Mesodermal cell (in vitro differentiated cells): ENCODE data around the gene ICE2.
A peak's percentile ranks its signal among the peaks of the same experiment; 100 is the strongest.
"Not testable (repeated sequence)": the region's sequence is repeated elsewhere in the genome, so short reads cannot be mapped to it uniquely, and the experiment has no call there.

Experiments used
- H3K27ac ChIP-seq: 2 replicates; pipeline ENCODE4 v1.7.0; 2013; ENCODE audit warnings: mild to moderate bottlenecking, low read depth, low read length, moderate library complexity; ENCODE audit not compliant: severe bottlenecking
- H3K36me3 ChIP-seq: 2 replicates; pipeline ENCODE4 v1.7.1; 2013; ENCODE audit warnings: mild to moderate bottlenecking, low read length, moderate library complexity; ENCODE audit not compliant: control insufficient read depth, insufficient read depth
- H3K4me1 ChIP-seq: one replicate; pipeline ENCODE4 v1.7.1; 2013; ENCODE audit warnings: mild to moderate bottlenecking, low read length; ENCODE audit not compliant: insufficient read depth, control insufficient read depth, poor library complexity, severe bottlenecking
- H3K4me3 ChIP-seq: 2 replicates; pipeline ENCODE4 v1.7.0; 2013; ENCODE audit warnings: low read length, control low read depth, mild to moderate bottlenecking; ENCODE audit not compliant: insufficient read depth, poor library complexity, severe bottlenecking; ENCODE audit errors: extremely low read depth
- H3K9me3 ChIP-seq: 2 replicates; pipeline ENCODE4 v1.7.1; 2013; ENCODE audit warnings: mild to moderate bottlenecking, low read length, moderate library complexity; ENCODE audit not compliant: control insufficient read depth
- WGBS, 2 experiments: methylation state at CpG; one replicate each; pipeline ENCODE4 v1.1.5; 2013; ENCODE audit warnings: missing lambda C conversion rate in 2 of 2; ENCODE audit not compliant: insufficient coverage in 2 of 2; 5-methylcytosine and 5-hydroxymethylcytosine counted together

ICE2 gene

GRCh38 chr15:60406513-60407414 is 72.2 kb downstream of the ICE2 start:
- Histone ChIP-seq H3K36me3 (no peaks in the 10 kb centered on the region), H3K27ac (peak overlapping the region; percentile 76), H3K9me3 (no peaks in the 10 kb centered on the region), H3K4me1 (peaks cover 28% of the 10 kb centered on the region), H3K4me3 (no peak overlapping the region)
- WGBS, 2 experiments: no CpG with 5 or more reads among the region's 2 CpGs

GRCh38 chr15:60405399-60405798 is 73.5 kb downstream of the ICE2 start:
- H3K9me3 ChIP-seq: no peaks in the 10 kb centered on the region
- H3K36me3 ChIP-seq: no peaks in the 10 kb centered on the region
- no peak overlapping the region for H3K4me3 ChIP-seq
- WGBS, 2 experiments: 100% methylated on average over 1 of the region's 2 CpGs
- no peak overlapping the region for H3K27ac ChIP-seq
- peaks cover 35% of the 10 kb centered on the region for H3K4me1 ChIP-seq

GRCh38 chr15:60404351-60404750 is 74.6 kb downstream of the ICE2 start:
- H3K4me3 ChIP-seq, H3K9me3 ChIP-seq, H3K27ac ChIP-seq, H3K36me3 ChIP-seq: not testable (repeated sequence)
- peaks cover 45% of the 10 kb centered on the region for H3K4me1 ChIP-seq
- 89 to 92% methylated on average over 7 to 11 of the region's 12 CpGs for WGBS, 2 experiments

GRCh38 chr15:60400944-60401343 is 78.0 kb downstream of the ICE2 start:
- Histone ChIP-seq H3K4me1 (peaks cover 27% of the 10 kb centered on the region), H3K36me3 (peaks cover 7% of the 10 kb centered on the region), H3K27ac (no peak overlapping the region), H3K4me3 (no peak overlapping the region), H3K9me3 (no peaks in the 10 kb centered on the region)
- 0 to 29% methylated on average over 1 to 3 of the region's 3 CpGs for WGBS, 2 experiments

GRCh38 chr15:60399931-60400330 is 79.0 kb downstream of the ICE2 start:
- WGBS, 2 experiments: no CpG with 5 or more reads among the region's 1 CpG
- Histone ChIP-seq H3K9me3 (no peaks in the 10 kb centered on the region), H3K4me3 (no peak overlapping the region), H3K36me3 (peaks cover 17% of the 10 kb centered on the region), H3K27ac (peak overlapping the region; percentile 97), H3K4me1 (peaks cover 36% of the 10 kb centered on the region)

- H3K9me3 ChIP-seq: no peaks in the 10 kb centered on the region
Observed at GRCh38 chr15:60399246-60399915, 79.6 kb downstream of the ICE2 start.

GRCh38 chr15:60397772-60398445 is 81.0 kb downstream of the ICE2 start, which contains the start of gene ANXA2:
Gene ANXA2, minus strand, starts transcription at chr15:60397986. Its CDS starts 11,911 bp downstream, at chr15:60386075.
- Histone ChIP-seq H3K4me3 (peak within 1 kb of the TSS; percentile 91), H3K27ac (peak within 1 kb of the TSS; percentile 97), H3K36me3 (peaks cover 26% of the 10 kb centered on the region), H3K4me1 (peaks cover 56% of the 10 kb centered on the region), H3K9me3 (no peaks in the 10 kb centered on the region)
- WGBS, 2 experiments: 0 to 1% methylated on average over 19 to 34 of the region's 53 CpGs

More at GRCh38 chr15:60399246-60399915, 79.6 kb downstream of the ICE2 start:
- Histone ChIP-seq H3K36me3 (peaks cover 19% of the 10 kb centered on the region), H3K4me3 (no peak overlapping the region), H3K4me1 (peaks cover 41% of the 10 kb centered on the region), H3K27ac (peak overlapping the region; percentile 97)
- WGBS, 2 experiments: 48 to 53% methylated on average over 17 to 18 of the region's 21 CpGs

GRCh38 chr15:60396958-60397771 is 81.8 kb downstream of the ICE2 start:
- peak overlapping the region; percentile 91 for H3K4me3 ChIP-seq
- peaks cover 26% of the 10 kb centered on the region for H3K36me3 ChIP-seq
- peak overlapping the region; percentile 97 for H3K27ac ChIP-seq
- no peaks in the 10 kb centered on the region for H3K9me3 ChIP-seq
- peaks cover 52% of the 10 kb centered on the region for H3K4me1 ChIP-seq
- 1% methylated on average over 24 to 27 of the region's 37 CpGs for WGBS, 2 experiments

- Histone ChIP-seq H3K27ac (peak overlapping the region; percentile 97), H3K9me3 (no peaks in the 10 kb centered on the region), H3K36me3 (peaks cover 26% of the 10 kb centered on the region), H3K4me1 (peaks cover 57% of the 10 kb centered on the region), H3K4me3 (peak overlapping the region; percentile 91)
- WGBS, 2 experiments: 31 to 67% methylated on average over 2 to 3 of the region's 5 CpGs
Observed at GRCh38 chr15:60396560-60396957, 82.4 kb downstream of the ICE2 start.

- Histone ChIP-seq H3K9me3 (no peaks in the 10 kb centered on the region), H3K27ac (peak overlapping the region; percentile 97), H3K36me3 (peaks cover 26% of the 10 kb centered on the region), H3K4me3 (peak overlapping the region; percentile 91), H3K4me1 (peaks cover 60% of the 10 kb centered on the region)
- WGBS, 2 experiments: 67 to 74% methylated on average over 7 to 9 of the region's 12 CpGs
Observed at GRCh38 chr15:60396100-60396499, 82.8 kb downstream of the ICE2 start.
